HEK293 (cell line): Measurements from ENCODE around the gene LY6G6D.

Experiments
- CTCF ChIA-PET: fragments of 350-600 bp; formaldehyde crosslinking; extraction: SDS; loops from one replicate; lab custom pipeline; 2021; ENCODE audit warnings: antibody characterized with exemption; lab: Yijun Ruan, JAX
- POLR2A ChIA-PET: fragments of 300-600 bp; formaldehyde crosslinking; extraction: SDS; loops from one replicate; lab custom pipeline; 2020; ENCODE audit warnings: antibody characterized with exemption, inconsistent platforms; lab: Yijun Ruan, JAX
- H3K27ac ChIP-seq: fragments of 200-500 bp; sonication (Bioruptor generic); 2 replicates; pipeline ENCODE4 v1.5.1; 2014; ENCODE audit warnings: low read depth, low read length, control low read depth, inconsistent platforms; ENCODE audit errors: extremely low read depth
- H3K36me3 ChIP-seq, 2 experiments: fragments of 200-500 bp in 1 of 2; sonication (Bioruptor generic) in 1 of 2; 1 replicate in 1 of 2; 2 replicates in 1 of 2; pipeline ENCODE4 v1.5.1; 2014 to 2017; ENCODE audit warnings: inconsistent platforms in 2 of 2, low read length in 2 of 2; ENCODE audit not compliant: control insufficient read depth in 2 of 2, insufficient read depth in 1 of 2
- H3K4me1 ChIP-seq: fragments of 200-500 bp; sonication (Bioruptor generic); 2 replicates; pipeline ENCODE4 v1.5.1; 2014; ENCODE audit warnings: mild to moderate bottlenecking, low read length, inconsistent platforms; ENCODE audit not compliant: control insufficient read depth, insufficient read depth
- H3K4me3 ChIP-seq: 2 replicates; pipeline ENCODE4 v1.5.1; 2011; ENCODE audit warnings: low read depth, mild to moderate bottlenecking, control low read depth, low read length, moderate library complexity
- H3K9me3 ChIP-seq: fragments of 200-500 bp; sonication (Bioruptor generic); 2 replicates; pipeline ENCODE4 v1.5.1; 2014; ENCODE audit warnings: low read depth, low read length, inconsistent platforms; ENCODE audit not compliant: control insufficient read depth, insufficient read depth
- BCL11A ChIP-seq: fragments of 450-650 bp; formaldehyde crosslinking; IDR thresholded peaks from 2 replicates; pipeline ENCODE4 v1.5.1; 2016; ENCODE audit warnings: low read depth, missing biosample characterization, missing genetic modification characterization
- BCL11B ChIP-seq: fragments of 450-650 bp; formaldehyde crosslinking; IDR thresholded peaks from 2 replicates; pipeline ENCODE4 v1.5.1; 2016; ENCODE audit warnings: low read depth, missing biosample characterization, missing genetic modification characterization
- PRDM4 ChIP-seq: fragments of 450-650 bp; formaldehyde crosslinking; IDR thresholded peaks from 2 replicates; pipeline ENCODE4 v1.5.1; 2017; ENCODE audit warnings: missing biosample characterization, missing genetic modification characterization
- SCRT2 ChIP-seq: fragments of 450-650 bp; formaldehyde crosslinking; IDR thresholded peaks from 2 replicates; pipeline ENCODE4 v1.5.1; 2016; ENCODE audit warnings: missing biosample characterization, missing genetic modification characterization
- SP2 ChIP-seq: fragments of 450-650 bp; formaldehyde crosslinking; IDR thresholded peaks from 2 replicates; pipeline ENCODE4 v1.5.1; 2016; ENCODE audit warnings: missing biosample characterization, missing genetic modification characterization
- TCF7L2 ChIP-seq: IDR thresholded peaks from 2 replicates; pipeline ENCODE4 v1.6.1; 2011; ENCODE audit warnings: low read depth, mild to moderate bottlenecking, inconsistent platforms, low read length, moderate library complexity, borderline replicate concordance
- WT1 ChIP-seq: fragments of 450-650 bp; formaldehyde crosslinking; IDR thresholded peaks from 2 replicates; pipeline ENCODE4 v1.5.1; 2016; ENCODE audit warnings: missing biosample characterization, missing genetic modification characterization
- YY1 ChIP-seq: fragments of 450-650 bp; formaldehyde crosslinking; IDR thresholded peaks from 2 replicates; pipeline ENCODE4 v1.5.1; 2018; ENCODE audit warnings: missing biosample characterization, missing genetic modification characterization
- ZBTB17 ChIP-seq: fragments of 450-650 bp; formaldehyde crosslinking; IDR thresholded peaks from 2 replicates; pipeline ENCODE4 v1.5.1; 2016; ENCODE audit warnings: missing biosample characterization, missing genetic modification characterization
- ZBTB20 ChIP-seq: fragments of 450-650 bp; formaldehyde crosslinking; IDR thresholded peaks from 2 replicates; pipeline ENCODE4 v1.5.1; 2016; ENCODE audit warnings: missing biosample characterization, missing genetic modification characterization
- ZBTB48 ChIP-seq: fragments of 450-650 bp; formaldehyde crosslinking; IDR thresholded peaks from 2 replicates; pipeline ENCODE4 v1.5.1; 2016; ENCODE audit warnings: missing biosample characterization, missing genetic modification characterization
- ZFP3 ChIP-seq: fragments of 450-650 bp; formaldehyde crosslinking; IDR thresholded peaks from 2 replicates; pipeline ENCODE4 v1.5.1; 2016; ENCODE audit warnings: low read depth, missing biosample characterization, missing genetic modification characterization
- ZFP41 ChIP-seq: fragments of 450-650 bp; formaldehyde crosslinking; IDR thresholded peaks from 2 replicates; pipeline ENCODE4 v1.5.1; 2016; ENCODE audit warnings: missing biosample characterization, missing genetic modification characterization, borderline replicate concordance
- ZNF132 ChIP-seq: fragments of 450-650 bp; formaldehyde crosslinking; IDR thresholded peaks from 2 replicates; pipeline ENCODE4 v1.5.1; 2017; ENCODE audit warnings: missing biosample characterization, missing genetic modification characterization, borderline replicate concordance
- ZNF138 ChIP-seq: fragments of 450-650 bp; formaldehyde crosslinking; IDR thresholded peaks from 2 replicates; pipeline ENCODE4 v1.5.1; 2016; ENCODE audit warnings: missing biosample characterization, missing genetic modification characterization, borderline replicate concordance
- ZNF394 ChIP-seq: fragments of 450-650 bp; formaldehyde crosslinking; IDR thresholded peaks from 2 replicates; pipeline ENCODE4 v1.5.1; 2016; ENCODE audit warnings: missing biosample characterization, missing genetic modification characterization, mild to moderate bottlenecking, moderate library complexity, borderline replicate concordance
- ZNF416 ChIP-seq: fragments of 450-650 bp; formaldehyde crosslinking; IDR thresholded peaks from 2 replicates; pipeline ENCODE4 v1.5.1; 2016; ENCODE audit warnings: missing biosample characterization, missing genetic modification characterization
- ZNF571 ChIP-seq: fragments of 450-650 bp; formaldehyde crosslinking; IDR thresholded peaks from 2 replicates; pipeline ENCODE4 v1.5.0; 2017; ENCODE audit warnings: missing biosample characterization, missing genetic modification characterization
- ZNF704 ChIP-seq: fragments of 450-650 bp; formaldehyde crosslinking; IDR thresholded peaks from 2 replicates; pipeline ENCODE4 v1.5.1; 2016; ENCODE audit warnings: missing biosample characterization, missing genetic modification characterization
- ZNF791 ChIP-seq: fragments of 450-650 bp; formaldehyde crosslinking; IDR thresholded peaks from 2 replicates; pipeline ENCODE4 v1.5.1; 2016; ENCODE audit warnings: missing biosample characterization, missing genetic modification characterization
- ZNF830 ChIP-seq: fragments of 450-650 bp; IDR thresholded peaks from 2 replicates; pipeline ENCODE4 v1.5.0; 2018; ENCODE audit warnings: missing biosample characterization, missing genetic modification characterization, low read depth, mild to moderate bottlenecking, moderate library complexity
- TF ChIP-seq, protein P1 (sequence below): fragments of 450-650 bp; formaldehyde crosslinking; IDR thresholded peaks from 2 replicates; pipeline ENCODE4 v1.5.1; 2016; ENCODE audit warnings: missing biosample characterization, missing genetic modification characterization
- TF ChIP-seq, protein P2 (sequence below): fragments of 450-650 bp; formaldehyde crosslinking; IDR thresholded peaks from 2 replicates; pipeline ENCODE4 v1.5.1; 2016; ENCODE audit warnings: missing biosample characterization, missing genetic modification characterization
- TF ChIP-seq, protein P3 (sequence below): fragments of 450-650 bp; formaldehyde crosslinking; IDR thresholded peaks from 2 replicates; pipeline ENCODE4 v1.5.1; 2017; ENCODE audit warnings: missing biosample characterization, mild to moderate bottlenecking, missing genetic modification characterization, moderate library complexity
- TF ChIP-seq, protein P4 (sequence below): fragments of 450-650 bp; formaldehyde crosslinking; IDR thresholded peaks from 2 replicates; pipeline ENCODE4 v1.5.1; 2016; ENCODE audit warnings: missing biosample characterization, missing genetic modification characterization

Gene LY6G6D

DNA sequence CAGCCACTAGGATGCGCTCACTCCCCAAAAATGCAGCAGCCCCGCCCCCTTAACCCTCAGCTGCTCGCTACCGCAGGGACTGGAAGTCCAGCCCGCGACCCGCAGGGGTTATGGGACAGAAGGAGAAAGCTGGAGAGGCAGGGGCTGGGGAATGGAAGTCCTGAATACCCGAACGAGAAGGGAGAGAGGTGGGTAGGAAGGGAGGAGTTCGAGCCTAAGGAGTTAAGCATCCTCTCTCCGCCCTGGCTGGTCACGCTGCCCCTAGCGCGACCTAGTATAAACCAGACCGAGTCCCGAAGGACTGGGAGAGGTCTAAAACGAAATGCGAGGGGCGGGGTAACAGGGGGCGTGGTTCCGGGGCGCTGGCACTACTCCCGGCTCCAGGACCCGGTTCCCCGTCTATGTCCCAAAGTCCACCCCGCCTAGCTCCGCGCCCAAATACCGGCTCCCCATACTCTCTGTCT is 14.4 kb downstream of the LY6G6D start (continued):
- TF ChIP-seq, protein P1, sequence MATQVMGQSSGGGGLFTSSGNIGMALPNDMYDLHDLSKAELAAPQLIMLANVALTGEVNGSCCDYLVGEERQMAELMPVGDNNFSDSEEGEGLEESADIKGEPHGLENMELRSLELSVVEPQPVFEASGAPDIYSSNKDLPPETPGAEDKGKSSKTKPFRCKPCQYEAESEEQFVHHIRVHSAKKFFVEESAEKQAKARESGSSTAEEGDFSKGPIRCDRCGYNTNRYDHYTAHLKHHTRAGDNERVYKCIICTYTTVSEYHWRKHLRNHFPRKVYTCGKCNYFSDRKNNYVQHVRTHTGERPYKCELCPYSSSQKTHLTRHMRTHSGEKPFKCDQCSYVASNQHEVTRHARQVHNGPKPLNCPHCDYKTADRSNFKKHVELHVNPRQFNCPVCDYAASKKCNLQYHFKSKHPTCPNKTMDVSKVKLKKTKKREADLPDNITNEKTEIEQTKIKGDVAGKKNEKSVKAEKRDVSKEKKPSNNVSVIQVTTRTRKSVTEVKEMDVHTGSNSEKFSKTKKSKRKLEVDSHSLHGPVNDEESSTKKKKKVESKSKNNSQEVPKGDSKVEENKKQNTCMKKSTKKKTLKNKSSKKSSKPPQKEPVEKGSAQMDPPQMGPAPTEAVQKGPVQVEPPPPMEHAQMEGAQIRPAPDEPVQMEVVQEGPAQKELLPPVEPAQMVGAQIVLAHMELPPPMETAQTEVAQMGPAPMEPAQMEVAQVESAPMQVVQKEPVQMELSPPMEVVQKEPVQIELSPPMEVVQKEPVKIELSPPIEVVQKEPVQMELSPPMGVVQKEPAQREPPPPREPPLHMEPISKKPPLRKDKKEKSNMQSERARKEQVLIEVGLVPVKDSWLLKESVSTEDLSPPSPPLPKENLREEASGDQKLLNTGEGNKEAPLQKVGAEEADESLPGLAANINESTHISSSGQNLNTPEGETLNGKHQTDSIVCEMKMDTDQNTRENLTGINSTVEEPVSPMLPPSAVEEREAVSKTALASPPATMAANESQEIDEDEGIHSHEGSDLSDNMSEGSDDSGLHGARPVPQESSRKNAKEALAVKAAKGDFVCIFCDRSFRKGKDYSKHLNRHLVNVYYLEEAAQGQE: peak; percentile 38; the same call in 1 of the 2 replicates
- TF ChIP-seq ZNF394 (tag by site-specific recombination): peak; percentile 19; the same call in 1 of the 2 replicates
- peak; percentile 92 for TF ChIP-seq ZBTB17 (tag by site-specific recombination)
- peak; percentile 79 for TF ChIP-seq BCL11A (tag by site-specific recombination)
- peak; percentile 79 for TF ChIP-seq SCRT2
- TF ChIP-seq ZNF138: no peak
- peak; percentile 90; the same call in 1 of the 2 replicates for TF ChIP-seq ZBTB20
- TF ChIP-seq WT1: peak; percentile 79
- TF ChIP-seq SP2 (tag by site-specific recombination): peak; percentile 67
- TF ChIP-seq ZBTB48 (tag by site-specific recombination): peak; percentile 94
- TF ChIP-seq ZNF571 (tag by site-specific recombination): no peak
- TF ChIP-seq, protein P2, sequence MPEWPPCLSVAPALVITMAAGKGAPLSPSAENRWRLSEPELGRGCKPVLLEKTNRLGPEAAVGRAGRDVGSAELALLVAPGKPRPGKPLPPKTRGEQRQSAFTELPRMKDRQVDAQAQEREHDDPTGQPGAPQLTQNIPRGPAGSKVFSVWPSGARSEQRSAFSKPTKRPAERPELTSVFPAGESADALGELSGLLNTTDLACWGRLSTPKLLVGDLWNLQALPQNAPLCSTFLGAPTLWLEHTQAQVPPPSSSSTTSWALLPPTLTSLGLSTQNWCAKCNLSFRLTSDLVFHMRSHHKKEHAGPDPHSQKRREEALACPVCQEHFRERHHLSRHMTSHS (tag by site-specific recombination): no peak
- TF ChIP-seq, protein P3, sequence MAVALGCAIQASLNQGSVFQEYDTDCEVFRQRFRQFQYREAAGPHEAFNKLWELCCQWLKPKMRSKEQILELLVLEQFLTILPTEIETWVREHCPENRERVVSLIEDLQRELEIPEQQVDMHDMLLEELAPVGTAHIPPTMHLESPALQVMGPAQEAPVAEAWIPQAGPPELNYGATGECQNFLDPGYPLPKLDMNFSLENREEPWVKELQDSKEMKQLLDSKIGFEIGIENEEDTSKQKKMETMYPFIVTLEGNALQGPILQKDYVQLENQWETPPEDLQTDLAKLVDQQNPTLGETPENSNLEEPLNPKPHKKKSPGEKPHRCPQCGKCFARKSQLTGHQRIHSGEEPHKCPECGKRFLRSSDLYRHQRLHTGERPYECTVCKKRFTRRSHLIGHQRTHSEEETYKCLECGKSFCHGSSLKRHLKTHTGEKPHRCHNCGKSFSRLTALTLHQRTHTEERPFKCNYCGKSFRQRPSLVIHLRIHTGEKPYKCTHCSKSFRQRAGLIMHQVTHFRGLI (tag by site-specific recombination): no peak

DNA sequence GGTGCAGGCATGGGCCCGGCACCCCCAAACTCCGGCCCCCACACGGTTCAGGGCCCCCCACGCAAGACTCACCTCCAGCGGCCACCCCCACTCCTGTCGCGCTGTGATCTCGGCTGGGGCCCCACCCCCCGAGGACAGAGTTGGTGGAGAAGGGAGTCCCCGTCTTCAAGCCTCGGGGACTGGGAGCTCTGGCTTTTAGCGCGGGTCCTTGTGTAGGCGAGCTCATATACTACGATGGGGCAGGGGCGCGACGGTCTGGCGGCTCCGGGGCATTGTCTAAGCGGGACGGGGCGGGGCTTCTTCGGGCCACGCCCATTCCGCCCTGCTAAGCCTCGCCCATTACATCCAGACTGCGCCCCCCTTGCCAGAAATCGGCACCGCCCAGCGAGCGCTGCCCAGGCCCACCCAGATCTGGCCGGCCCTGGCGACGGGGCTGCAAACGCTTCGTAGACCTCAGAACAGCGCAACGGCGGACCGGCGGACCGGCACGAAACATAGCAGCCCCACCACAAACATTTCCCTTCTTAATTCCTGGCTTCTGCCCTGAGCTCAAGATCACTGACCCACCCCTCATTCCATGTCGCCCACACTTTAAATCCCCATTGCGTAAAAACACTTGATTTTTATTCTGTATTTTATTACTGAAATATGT is 15.0 kb downstream of the LY6G6D start:
- ChIA-PET POLR2A (interaction anchor here (0.6 to 4.7 kb wide), 33 partner anchors 9 to 1242 kb away, joined by 3 to 54 read pairs (median 5); partner anchors contain the start of genes ABHD16A, APOM, BAG6 and CSNK2B), CTCF (interaction anchor here (0.7 to 3.6 kb wide), 19 partner anchors 9 to 229 kb away, joined by 3 to 28 read pairs (median 5); partner anchors contain the start of genes LY6G5C, MSH5, NEU1 and VARS1)
- H3K4me3 ChIP-seq: peak overlapping the region; percentile 74
- H3K9me3 ChIP-seq: no peaks in the 10 kb centered on the region
- peaks cover 7% of the 10 kb centered on the region for H3K4me1 ChIP-seq
- H3K36me3 ChIP-seq: peaks cover 12 to 63% of the 10 kb centered on the region in 2 experiments; a peak in 2 of 3 replicates
- H3K27ac ChIP-seq: peak overlapping the region; percentile 67
- TF ChIP-seq YY1 (tag by site-specific recombination) (no peak), ZFP41 (tag by site-specific recombination) (no peak), TCF7L2 (no peak), PRDM4 (tag by site-specific recombination) (no peak), ZNF132 (tag by site-specific recombination) (no peak), ZNF830 (tag by site-specific recombination) (no peak), ZNF704 (no peak), ZNF791 (tag by site-specific recombination) (no peak), ZFP3 (tag by site-specific recombination) (peak; percentile 65; the same call in 1 of the 2 replicates), BCL11B (tag by site-specific recombination) (0 out of 2 replicates have a peak, but pooled peaks have one; percentile 27), ZNF571 (tag by site-specific recombination) (no peak), ZNF416 (tag by site-specific recombination) (no peak)
- TF ChIP-seq, protein P4, sequence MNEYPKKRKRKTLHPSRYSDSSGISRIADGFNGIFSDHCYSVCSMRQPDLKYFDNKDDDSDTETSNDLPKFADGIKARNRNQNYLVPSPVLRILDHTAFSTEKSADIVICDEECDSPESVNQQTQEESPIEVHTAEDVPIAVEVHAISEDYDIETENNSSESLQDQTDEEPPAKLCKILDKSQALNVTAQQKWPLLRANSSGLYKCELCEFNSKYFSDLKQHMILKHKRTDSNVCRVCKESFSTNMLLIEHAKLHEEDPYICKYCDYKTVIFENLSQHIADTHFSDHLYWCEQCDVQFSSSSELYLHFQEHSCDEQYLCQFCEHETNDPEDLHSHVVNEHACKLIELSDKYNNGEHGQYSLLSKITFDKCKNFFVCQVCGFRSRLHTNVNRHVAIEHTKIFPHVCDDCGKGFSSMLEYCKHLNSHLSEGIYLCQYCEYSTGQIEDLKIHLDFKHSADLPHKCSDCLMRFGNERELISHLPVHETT: no peak
